OCI-LY1 (cell line): Measurements from ENCODE around the gene STAT4.

Source experiments
- EZH2 ChIP-seq: fragments of 200-600 bp; sonication (generic), shearing (Covaris generic); IDR thresholded peaks from 2 replicates; pipeline ENCODE4 v1.8.0; 2017; ENCODE audit warnings: borderline replicate concordance, mixed run types, mild to moderate bottlenecking, antibody characterized with exemption, low read length, moderate library complexity, mixed read lengths
- TF ChIP-seq, protein P1 (sequence below): fragments of 200-600 bp; sonication (generic), shearing (Covaris generic); IDR thresholded peaks from 2 replicates; pipeline ENCODE4 v1.5.1; 2017; ENCODE audit warnings: mild to moderate bottlenecking, antibody characterized with exemption, low read length, moderate library complexity, mixed read lengths

DNA sequence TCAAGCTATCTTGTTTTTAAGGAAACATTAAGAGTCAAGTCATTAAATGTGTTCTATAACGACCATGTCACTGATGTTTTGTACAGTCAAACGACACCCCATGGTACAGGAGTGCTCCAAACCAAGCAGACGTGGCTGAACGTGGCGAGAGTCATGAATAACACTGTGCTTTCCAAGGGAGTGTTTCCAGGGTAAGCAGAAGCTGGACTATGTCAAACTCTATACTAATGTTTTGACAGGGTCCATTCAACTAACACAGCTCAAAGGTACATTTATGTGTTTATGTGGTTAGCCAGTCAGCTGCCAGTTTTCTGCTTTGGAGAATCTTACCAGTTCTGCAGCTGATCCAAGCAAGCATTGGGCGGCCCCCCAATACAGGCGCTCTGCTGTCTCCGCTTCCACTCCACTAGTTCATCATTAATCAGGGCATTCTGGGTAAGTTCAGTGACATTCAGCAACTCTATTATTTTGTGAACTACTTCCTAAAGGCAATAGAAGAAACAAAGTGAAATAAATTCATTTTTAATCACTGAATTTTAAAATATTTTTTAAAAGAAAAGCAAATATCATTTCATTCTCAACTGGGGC is 153.2 kb downstream of the STAT4 start:
- TF ChIP-seq, protein P1, sequence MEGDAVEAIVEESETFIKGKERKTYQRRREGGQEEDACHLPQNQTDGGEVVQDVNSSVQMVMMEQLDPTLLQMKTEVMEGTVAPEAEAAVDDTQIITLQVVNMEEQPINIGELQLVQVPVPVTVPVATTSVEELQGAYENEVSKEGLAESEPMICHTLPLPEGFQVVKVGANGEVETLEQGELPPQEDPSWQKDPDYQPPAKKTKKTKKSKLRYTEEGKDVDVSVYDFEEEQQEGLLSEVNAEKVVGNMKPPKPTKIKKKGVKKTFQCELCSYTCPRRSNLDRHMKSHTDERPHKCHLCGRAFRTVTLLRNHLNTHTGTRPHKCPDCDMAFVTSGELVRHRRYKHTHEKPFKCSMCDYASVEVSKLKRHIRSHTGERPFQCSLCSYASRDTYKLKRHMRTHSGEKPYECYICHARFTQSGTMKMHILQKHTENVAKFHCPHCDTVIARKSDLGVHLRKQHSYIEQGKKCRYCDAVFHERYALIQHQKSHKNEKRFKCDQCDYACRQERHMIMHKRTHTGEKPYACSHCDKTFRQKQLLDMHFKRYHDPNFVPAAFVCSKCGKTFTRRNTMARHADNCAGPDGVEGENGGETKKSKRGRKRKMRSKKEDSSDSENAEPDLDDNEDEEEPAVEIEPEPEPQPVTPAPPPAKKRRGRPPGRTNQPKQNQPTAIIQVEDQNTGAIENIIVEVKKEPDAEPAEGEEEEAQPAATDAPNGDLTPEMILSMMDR, result no peak
- TF ChIP-seq EZH2, result no peak
